ENCODE measurements around the gene EID2B. TPM values are rescaled to one million over a fixed set of nuclear protein-coding genes. Genes with fewer than 3 reads are reported as not detected.

The EID2B gene
- total and polyA plus RNA-seq, 9 of the 15 experiments (the other 6 are each of a cell fraction or from before 2014, with no cell fraction given): 2.8 to 8.8 (median 4.8) TPM

GRCh38 chr19:39497996-39498797 is 34.5 kb downstream of the EID2B start:
- in situ Hi-C loops (cut with MboI) (no loop called here), intact Hi-C loops (cut with micrococcal nuclease) (loop anchor here (1.0 to 5.0 kb wide), 3 partner anchors 17 to 174 kb away; partner anchors contain the start of genes EID2B and TIMM50)
- peak overlapping the region; percentile 82 for H3K4me2 ChIP-seq (ENCODE audit: insufficient read depth, low read length)
- ChIA-PET CTCF (ENCODE audit: low intra/inter-chr PET ratio) (interaction anchor here (0.7 to 1.5 kb wide), 3 partner anchors 34 to 129 kb away, joined by 3 to 11 read pairs (median 3); partner anchors contain the start of gene EID2B), POLR2A (interaction anchor here (0.8 to 2.6 kb wide), 4 partner anchors 10 to 90 kb away, joined by 5 to 15 read pairs (median 6); partner anchors contain the start of genes RPS16 and TIMM50)
- H2AFZ ChIP-seq (ENCODE audit: low read depth, low read length): peak overlapping the region; percentile 97
- H3K27me3 ChIP-seq (ENCODE audit: control insufficient read depth in 2 of 2, insufficient read depth in 2 of 2, low read length in 2 of 2): no peaks in the 10 kb centered on the region
- H3K36me3 ChIP-seq (ENCODE audit: control insufficient read depth, insufficient read depth, low read length): no peaks in the 10 kb centered on the region
- WGBS (ENCODE audit: insufficient coverage, low coverage, missing lambda C conversion rate): 7% methylated on average over 34 of the region's 40 CpGs
- ATAC-seq (peak; percentile 88), FAIRE-seq (peak; percentile 89), DNase-seq (ENCODE audit: extremely low read depth in 1 of 4, low spot score in 3 of 4) (peak; percentile 73 to 79 (median 76))
- H3K4me3 ChIP-seq: peak overlapping the region; percentile 22
- no TSS peak for BruUV-seq (replicated peaks)
- H4K20me1 ChIP-seq (replicated peaks; ENCODE audit: control insufficient read depth, insufficient read depth, low read length): no peaks in the 10 kb centered on the region
- H3K9me1 ChIP-seq (ENCODE audit: control insufficient read depth, insufficient read depth, low read length): no peaks in the 10 kb centered on the region
- no peaks in the 10 kb centered on the region for H3K9me3 ChIP-seq (replicated peaks; ENCODE audit: control insufficient read depth, insufficient read depth, low read depth, low read length)
- H3K27ac ChIP-seq (ENCODE audit: extremely low read depth, low read depth, low read length): no peak overlapping the region
- H3K4me1 ChIP-seq (replicated peaks in 1 of 2; ENCODE audit: control insufficient read depth in 2 of 2, insufficient read depth in 2 of 2, low read length in 2 of 2): peaks cover 10 to 29% of the 10 kb centered on the region in 2 experiments; a peak in 4 of 5 replicates
- H3K79me2 ChIP-seq (ENCODE audit: control insufficient read depth, insufficient read depth, low read length): no peaks in the 10 kb centered on the region
- H3K9ac ChIP-seq (ENCODE audit: insufficient read depth in 1 of 2, low read depth in 2 of 2, low read length in 2 of 2): peak overlapping the region; percentile 9 to 76; a peak in 3 of 4 replicates
- 0 out of 2 replicates have a peak, but pooled peaks have one; percentile 39 for TF ChIP-seq ZNF395 (CRISPR knock-in tag; IDR thresholded peaks at IDR 0.05)
- TF ChIP-seq NELFE (IDR thresholded peaks at IDR 0.05; ENCODE audit: insufficient read depth, insufficient read length): no peak
- peak; percentile 82; the same call in 1 of the 2 replicates for TF ChIP-seq ZBTB7A (IDR thresholded peaks at IDR 0.05; ENCODE audit: borderline replicate concordance, control insufficient read depth, low read depth, low read length)
- peak; percentile 77; the same call in 1 of the 2 replicates for TF ChIP-seq HDGF (IDR thresholded peaks at IDR 0.05)
- TF ChIP-seq ZNF764 (CRISPR knock-in tag; IDR thresholded peaks at IDR 0.05; ENCODE audit: low read depth): no peak
- TF ChIP-seq REST (IDR thresholded peaks at IDR 0.05; ENCODE audit: borderline replicate concordance): peak; percentile 79
- no peak for TF ChIP-seq REST (CRISPR knock-in tag; IDR thresholded peaks at IDR 0.05; ENCODE audit: low read depth)
- peak; percentile 57 for TF ChIP-seq MYC (IDR thresholded peaks at IDR 0.05; ENCODE audit: low read depth, low read length)
- TF ChIP-seq MYC (CRISPR knock-in tag; IDR thresholded peaks at IDR 0.05; ENCODE audit: borderline replicate concordance, low read depth): no peak
- TF ChIP-seq NRF1 (conservative IDR thresholded peaks at IDR 0.05 in 1 of 2, IDR thresholded peaks at IDR 0.05 in 1 of 2): peak; percentile 37 to 50; a peak in 1 of 4 replicates
